G401 (cell line): ENCODE data around the gene CYP4F11. TPM values are rescaled to one million over a fixed set of nuclear protein-coding genes. Genes with fewer than 3 reads are reported as not detected.
"Not testable (repeated sequence)": the region's sequence is repeated elsewhere in the genome, so short reads cannot be mapped to it uniquely, and the experiment has no call there.

Experiments
- DNase-seq: peaks from one replicate; pipeline ENCODE4 v3.0.0-alpha.2; 2015; ENCODE audit warnings: low spot score
- in situ Hi-C: cut with HindIII; loops from 2 replicates; pipeline ENCODE4 v1.10.0; 2016; ENCODE audit warnings: low sequenced_read_pairs, mixed read lengths
- total RNA-seq: library from RNA; depleted of rRNA; stranded (reverse); fragments of >200 nt; shearing (Covaris generic); gene quantifications from 2 replicates; pipeline ENCODE4 v1.2.3, GENCODE V29; 2014

The CYP4F11 gene
- total RNA-seq, 1 experiment from 2014 or later: 0.75 TPM

DNA sequence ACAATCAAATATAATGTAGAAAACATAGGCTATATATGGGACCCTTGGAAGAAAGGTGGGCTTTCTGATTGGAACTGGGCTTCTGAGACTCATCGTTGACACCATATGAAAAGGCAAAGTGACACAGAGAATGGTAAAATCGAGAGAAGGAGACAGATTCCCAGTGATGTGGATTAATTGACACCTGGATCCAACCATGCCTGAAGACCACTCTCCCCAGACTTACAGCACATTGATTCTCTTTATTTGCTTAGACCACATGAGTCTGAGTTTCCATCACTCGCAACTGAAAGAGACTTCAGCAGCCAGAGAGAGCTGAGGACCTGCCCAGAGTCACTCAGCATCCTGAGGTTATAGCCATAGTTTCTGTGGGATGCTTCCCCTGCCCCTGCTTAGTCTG is 6.0 kb downstream of the CYP4F11 start:
- in situ Hi-C loops: no loop called here
- DNase-seq: no peak

- DNase-seq: no peak
- in situ Hi-C loops: no loop called here
Observed at GRCh38 chr19:15926484-15926883, 7.8 kb downstream of the CYP4F11 start.

- in situ Hi-C loops: no loop called here
- DNase-seq: no peak
Observed at GRCh38 chr19:15923702-15924101, 10.6 kb downstream of the CYP4F11 start.

GRCh38 chr19:15922021-15922420 is 12.3 kb downstream of the CYP4F11 start:
- in situ Hi-C loops: no loop called here
- no peak for DNase-seq

DNA sequence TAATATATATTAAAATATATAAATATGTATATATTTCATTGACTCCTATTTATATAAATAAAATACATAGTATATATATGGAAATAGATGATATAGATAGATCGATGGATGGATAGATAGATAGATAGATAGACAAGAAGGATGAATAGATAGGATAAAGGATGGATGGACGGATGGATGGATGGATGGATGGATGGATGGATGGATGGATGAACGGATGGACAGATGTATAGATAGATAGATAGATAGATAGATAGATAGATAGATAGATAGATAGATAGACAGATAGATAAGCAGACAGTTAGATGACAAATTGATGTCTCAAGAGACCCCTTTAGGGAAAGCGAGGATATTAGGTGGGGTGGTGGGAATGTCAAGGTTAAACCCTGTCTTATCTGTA is 15.1 kb downstream of the CYP4F11 start:
- DNase-seq: no peak
- in situ Hi-C loops: no loop called here

DNA sequence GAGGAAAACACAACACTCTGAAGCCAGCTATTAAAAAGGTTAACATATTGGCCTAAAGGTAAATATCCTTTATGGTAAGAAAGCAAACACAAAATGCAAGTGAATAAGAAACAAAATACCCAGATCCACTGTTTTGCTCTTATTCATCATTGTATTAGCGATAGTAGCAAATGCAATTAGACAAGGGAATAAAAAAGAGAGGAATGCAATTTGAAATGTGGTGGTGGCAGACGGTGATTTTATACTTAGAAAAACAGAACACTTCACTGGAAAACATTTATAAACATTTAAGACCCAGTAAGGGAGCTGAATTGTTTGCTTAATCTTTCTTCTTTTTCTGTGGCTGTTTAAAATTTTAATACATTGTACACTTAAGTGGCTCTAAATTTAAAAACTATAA is 19.2 kb downstream of the CYP4F11 start:
- in situ Hi-C loops: no loop called here
- DNase-seq: no peak

- in situ Hi-C loops: no loop called here
- no peak for DNase-seq
Observed at GRCh38 chr19:15913830-15914229, 20.5 kb downstream of the CYP4F11 start.

DNA sequence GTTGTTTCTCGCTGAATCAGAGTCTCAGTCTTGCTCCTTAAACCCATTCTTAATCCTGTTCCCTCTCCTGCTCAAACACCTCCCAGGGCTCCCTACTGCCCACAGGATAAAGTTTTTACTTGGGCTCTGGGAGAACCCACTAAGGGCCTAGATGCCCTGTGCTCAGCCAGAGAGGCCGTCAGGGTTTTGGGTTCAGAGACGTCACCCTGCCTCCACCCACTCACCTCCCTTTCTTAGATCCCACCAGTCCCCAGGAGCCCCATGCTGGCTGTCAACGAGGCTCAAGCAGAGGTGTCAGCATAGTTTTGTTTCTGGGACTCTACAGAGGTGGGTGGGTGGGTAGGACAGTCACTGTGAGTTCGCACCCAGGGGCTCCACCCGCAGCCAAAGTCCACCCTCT is 20.9 kb downstream of the CYP4F11 start:
- no peak for DNase-seq
- in situ Hi-C loops: no loop called here

GRCh38 chr19:15911599-15912235 is 22.6 kb downstream of the CYP4F11 start:
- in situ Hi-C loops: no loop called here
- no peak for DNase-seq

DNA sequence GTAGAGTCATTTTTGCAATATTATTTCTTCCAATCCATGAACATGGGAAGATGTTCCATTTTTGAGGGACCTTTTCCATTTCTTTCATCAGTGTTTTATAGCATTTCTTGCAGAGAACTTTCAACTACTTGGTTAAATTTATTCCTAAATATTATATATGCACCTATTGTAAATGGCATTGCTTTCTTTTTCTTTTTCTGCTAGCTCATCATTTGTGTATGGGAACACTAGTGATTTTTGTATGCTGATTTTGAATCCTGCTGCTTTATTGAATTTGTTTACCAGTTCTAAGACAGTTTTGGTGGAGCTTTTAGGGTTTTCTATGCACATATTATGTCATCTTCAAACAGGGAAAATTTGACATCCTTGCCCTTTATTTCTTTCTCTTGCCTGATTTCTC is 29.3 kb downstream of the CYP4F11 start:
- no peak for DNase-seq
- in situ Hi-C loops: no loop called here

- in situ Hi-C loops, DNase-seq: not testable (repeated sequence)
Observed at GRCh38 chr19:15902898-15903297, 31.4 kb downstream of the CYP4F11 start.

- in situ Hi-C loops: no loop called here
- no peak for DNase-seq
Observed at GRCh38 chr19:15902254-15902653, 32.1 kb downstream of the CYP4F11 start.

- in situ Hi-C loops: no loop called here
- no peak for DNase-seq
Observed at GRCh38 chr19:15900504-15900903, 33.8 kb downstream of the CYP4F11 start.

GRCh38 chr19:15900032-15900431 is 34.3 kb downstream of the CYP4F11 start:
- in situ Hi-C loops: not testable (repeated sequence)
- DNase-seq: peak; percentile 13

GRCh38 chr19:15899561-15899960 is 34.8 kb downstream of the CYP4F11 start:
- in situ Hi-C loops: not testable (repeated sequence)

GRCh38 chr19:15897738-15898276 is 36.5 kb downstream of the CYP4F11 start, which contains the start of gene CYP4F2:
TSS of gene CYP4F2 (minus strand) at chr19:15898074. CDS start at chr19:15897611, 463 bp downstream.
- peak; percentile 26 for DNase-seq
- in situ Hi-C loops: no loop called here

More at GRCh38 chr19:15899561-15899960, 34.8 kb downstream of the CYP4F11 start:
- not testable (repeated sequence) for DNase-seq

DNA sequence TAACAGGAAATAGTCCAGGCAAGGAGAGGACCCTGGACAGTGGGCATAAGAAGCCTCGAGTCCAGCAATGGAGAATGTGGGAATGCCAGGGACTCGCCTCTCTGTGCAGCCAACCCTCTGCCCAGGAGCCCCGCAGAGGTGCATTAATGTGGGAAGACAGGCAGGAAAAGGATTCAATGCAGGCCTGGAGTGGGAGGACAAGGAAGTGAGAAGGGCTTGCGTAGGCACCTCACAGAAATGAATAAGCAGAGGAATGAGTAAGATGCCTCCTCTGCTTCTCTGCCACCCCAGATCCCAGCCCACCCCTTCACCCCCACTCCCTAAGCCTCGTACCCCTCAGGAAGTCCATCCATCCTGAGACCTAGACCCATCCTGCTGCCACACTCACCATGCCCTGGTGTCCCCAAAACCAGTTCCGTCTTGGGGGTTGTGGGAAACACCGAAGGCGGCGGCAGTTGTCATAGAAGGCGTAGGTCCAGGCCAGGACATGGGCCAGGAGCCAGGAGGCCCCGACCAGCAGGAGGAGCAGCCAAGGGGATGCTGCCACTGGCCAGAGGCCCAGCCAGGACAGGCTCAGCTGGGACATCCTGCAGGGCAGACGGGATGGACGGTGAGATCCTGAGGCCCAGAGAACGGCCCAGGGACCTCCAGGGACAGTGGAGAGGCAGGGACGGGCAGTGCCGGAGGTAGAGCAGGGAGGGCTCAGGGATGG is 37.1 kb downstream of the CYP4F11 start:
- DNase-seq: no peak
- in situ Hi-C loops: no loop called here

GRCh38 chr19:15895876-15896430 is 38.4 kb downstream of the CYP4F11 start:
- in situ Hi-C loops: no loop called here
- DNase-seq: no peak

- no peak for DNase-seq
- in situ Hi-C loops: no loop called here
Observed at GRCh38 chr19:15894359-15894758, 40.0 kb downstream of the CYP4F11 start.

DNA sequence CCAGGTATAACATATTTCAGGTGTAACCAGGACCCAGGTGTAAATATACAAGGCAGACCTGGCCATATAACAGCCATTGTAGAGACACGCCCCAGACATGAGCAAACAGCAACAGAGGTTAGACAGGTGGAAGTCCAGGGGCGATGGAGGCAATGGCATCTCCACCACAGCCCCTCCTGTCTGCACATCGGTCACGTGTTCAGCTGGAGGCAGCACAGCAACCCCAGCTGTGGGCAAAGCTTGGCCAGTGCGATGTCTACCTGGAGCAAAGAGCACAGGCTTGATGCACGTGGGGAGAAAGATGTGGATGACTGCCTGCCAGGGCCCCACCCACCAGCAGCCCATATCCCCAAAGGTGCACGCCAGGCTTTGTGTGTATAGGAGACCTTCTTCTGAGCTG is 40.9 kb downstream of the CYP4F11 start:
- DNase-seq: no peak
- in situ Hi-C loops: no loop called here
